DOHH2 (cell line): Measurements from ENCODE around the gene PCDHAC2.

Source experiments
- CTCF ChIP-seq: fragments of 200-600 bp; sonication (generic); IDR thresholded peaks from one replicate; pipeline ENCODE4 v1.5.1; 2014; ENCODE audit warnings: antibody characterized with exemption, mild to moderate bottlenecking, low read depth, low read length; ENCODE audit not compliant: poor library complexity, severe bottlenecking
- EZH2phosphoT487 ChIP-seq: fragments of 200-600 bp; sonication (generic); IDR thresholded peaks from 2 replicates; pipeline ENCODE4 v1.6.1; 2017; ENCODE audit warnings: borderline replicate concordance, mild to moderate bottlenecking, antibody characterized with exemption, low read length, moderate library complexity, mixed read lengths

GRCh38 chr5:140988100-140988499, 21.8 kb downstream of the PCDHAC2 start:
- no peak for TF ChIP-seq CTCF
- TF ChIP-seq EZH2phosphoT487 = no peak
